Measurements from ENCODE around the gene EEF1AKMT2.

GRCh38 chr10:124737221-124737620 is 54.5 kb downstream of the EEF1AKMT2 start:
- TF ChIP-seq CTCF (IDR thresholded peaks at IDR 0.05) (no peak), POLR2A (IDR thresholded peaks at IDR 0.05) (no peak)
